Bronchial smooth muscle cell (primary cell): ENCODE data around the gene EEF1A1. TPM values are rescaled to one million over a fixed set of nuclear protein-coding genes. Genes with fewer than 3 reads are reported as not detected.

Experiments used
- total RNA-seq: library from RNA; depleted of rRNA; stranded (reverse); fragments of >200 nt; gene quantifications from 2 replicates; pipeline ENCODE4 v1.2.1, GENCODE V29; 2014

Gene EEF1A1
- total RNA-seq: 22,843 and 44,384 TPM in 2 replicates

DNA sequence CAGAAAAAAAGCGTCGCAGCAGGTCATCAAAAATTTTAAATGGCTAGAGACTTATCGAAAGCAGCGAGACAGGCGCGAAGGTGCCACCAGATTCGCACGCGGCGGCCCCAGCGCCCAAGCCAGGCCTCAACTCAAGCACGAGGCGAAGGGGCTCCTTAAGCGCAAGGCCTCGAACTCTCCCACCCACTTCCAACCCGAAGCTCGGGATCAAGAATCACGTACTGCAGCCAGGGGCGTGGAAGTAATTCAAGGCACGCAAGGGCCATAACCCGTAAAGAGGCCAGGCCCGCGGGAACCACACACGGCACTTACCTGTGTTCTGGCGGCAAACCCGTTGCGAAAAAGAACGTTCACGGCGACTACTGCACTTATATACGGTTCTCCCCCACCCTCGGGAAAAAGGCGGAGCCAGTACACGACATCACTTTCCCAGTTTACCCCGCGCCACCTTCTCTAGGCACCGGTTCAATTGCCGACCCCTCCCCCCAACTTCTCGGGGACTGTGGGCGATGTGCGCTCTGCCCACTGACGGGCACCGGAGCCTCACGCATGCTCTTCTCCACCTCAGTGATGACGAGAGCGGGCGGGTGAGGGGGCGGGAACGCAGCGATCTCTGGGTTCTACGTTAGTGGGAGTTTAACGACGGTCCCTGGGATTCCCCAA is at the start of gene EEF1A1:
TSS of gene EEF1A1 (minus strand) at position 345 of the 663 bp plus-strand sequence. CDS start 1,006 bp downstream, outside the sequence.

Other genes starting within 250 kb of the EEF1A1 start
- not detected in 2 replicates for gene DPPA5, start 166.8 kb downstream of the EEF1A1 start, total RNA-seq
- gene KHDC3L, start 158.4 kb downstream of the EEF1A1 start, total RNA-seq: not detected in 2 replicates
- not detected in 2 replicates for gene OOEP, start 151.1 kb downstream of the EEF1A1 start, total RNA-seq
- 0.32 TPM in 1 of 2 replicates, not detected in the other for gene DDX43, start 126.2 kb downstream of the EEF1A1 start, total RNA-seq
- 1.5 and 3.2 TPM in 2 replicates for gene CGAS, start 68.7 kb downstream of the EEF1A1 start, total RNA-seq
- gene MTO1, start 59.3 kb downstream of the EEF1A1 start, total RNA-seq: 24.3 and 40.2 TPM in 2 replicates
- gene SLC17A5, start 133.0 kb upstream of the EEF1A1 start, total RNA-seq: 11.8 and 28.4 TPM in 2 replicates
- gene CD109, start 175.2 kb upstream of the EEF1A1 start, total RNA-seq: 31.4 and 55.3 TPM in 2 replicates